Measurements from ENCODE around the gene TMEM165.

TMEM165 gene

GRCh38 chr4:55367084-55367722, 28.6 kb upstream of the TMEM165 start:
- DNase-seq (ENCODE audit: low read depth in 2 of 2), result no peak

GRCh38 chr4:55369968-55370367, 25.8 kb upstream of the TMEM165 start:
- no peak for DNase-seq (ENCODE audit: low read depth in 2 of 2)

GRCh38 chr4:55372259-55372658, 23.5 kb upstream of the TMEM165 start:
- no peak for DNase-seq (ENCODE audit: low read depth in 2 of 2)

GRCh38 chr4:55373461-55373860, 22.3 kb upstream of the TMEM165 start:
- DNase-seq (ENCODE audit: low read depth in 2 of 2), result no peak

- DNase-seq (ENCODE audit: low read depth in 2 of 2), result no peak
Measured at GRCh38 chr4:55376698-55377097, 19.1 kb upstream of the TMEM165 start.

- no peak for DNase-seq (ENCODE audit: low read depth in 2 of 2)
Measured at GRCh38 chr4:55378617-55379467, 16.9 kb upstream of the TMEM165 start.

- no peak for DNase-seq (ENCODE audit: low read depth in 2 of 2)
Measured at GRCh38 chr4:55380576-55380975, 15.2 kb upstream of the TMEM165 start.

- no peak for DNase-seq (ENCODE audit: low read depth in 2 of 2)
Measured at GRCh38 chr4:55381502-55381901, 14.3 kb upstream of the TMEM165 start.

- no peak for DNase-seq (ENCODE audit: low read depth in 2 of 2)
Measured at GRCh38 chr4:55382488-55383003, 13.2 kb upstream of the TMEM165 start.

- DNase-seq (ENCODE audit: low read depth in 2 of 2), result no peak
Measured at GRCh38 chr4:55385201-55385649, 10.5 kb upstream of the TMEM165 start.

GRCh38 chr4:55386073-55386472, 9.7 kb upstream of the TMEM165 start:
- DNase-seq (ENCODE audit: low read depth in 2 of 2), result no peak

GRCh38 chr4:55386840-55387239, 8.9 kb upstream of the TMEM165 start:
- no peak for DNase-seq (ENCODE audit: low read depth in 2 of 2)

GRCh38 chr4:55393461-55394320, 2.1 kb upstream of the TMEM165 start:
- no peak for DNase-seq (ENCODE audit: low read depth in 2 of 2)

GRCh38 chr4:55395218-55395528, 584 bp upstream of the TMEM165 start:
- DNase-seq (ENCODE audit: low read depth in 2 of 2), result no peak

GRCh38 chr4:55396308-55397125, 760 bp downstream of the TMEM165 start:
- DNase-seq (ENCODE audit: low read depth in 2 of 2), result no peak

GRCh38 chr4:55397126-55397436, 1.3 kb downstream of the TMEM165 start:
- no peak for DNase-seq (ENCODE audit: low read depth in 2 of 2)

GRCh38 chr4:55397520-55398321, 2.0 kb downstream of the TMEM165 start:
- peak in 1 of 2 experiments; percentile 37 for DNase-seq (ENCODE audit: low read depth in 2 of 2)

GRCh38 chr4:55398461-55398860, 2.7 kb downstream of the TMEM165 start:
- no peak for DNase-seq (ENCODE audit: low read depth in 2 of 2)

GRCh38 chr4:55398966-55399365, 3.2 kb downstream of the TMEM165 start:
- DNase-seq (ENCODE audit: low read depth in 2 of 2), result no peak

- DNase-seq (ENCODE audit: low read depth in 2 of 2), result no peak
Measured at GRCh38 chr4:55399581-55399980, 3.8 kb downstream of the TMEM165 start.

- no peak for DNase-seq (ENCODE audit: low read depth in 2 of 2)
Measured at GRCh38 chr4:55405073-55405472, 9.3 kb downstream of the TMEM165 start.

All from fibroblast of skin of left quadriceps (primary cell).